Body of pancreas (tissue), 4 donors: ENCODE data around the gene MIOS.

Source experiments
- CTCF ChIP-seq, 7 experiments: fragments of 450-650 bp in 4 of 7; fragments of 200-600 bp in 3 of 7; sonication (generic) in 3 of 7; IDR thresholded peaks; one replicate each; pipeline ENCODE4 v1.5.1; 2016 to 2019; ENCODE audit warnings: antibody characterized with exemption in 7 of 7
- POLR2A ChIP-seq, 3 donors: fragments of 450-650 bp; IDR thresholded peaks; one replicate each; pipeline ENCODE4 v1.6.1; 2016; ENCODE audit warnings: antibody characterized with exemption in 3 of 3, mild to moderate bottlenecking in 2 of 3

- TF ChIP-seq POLR2A (IDR thresholded peaks at IDR 0.05) (no peak), CTCF (IDR thresholded peaks at IDR 0.05) (no peak)
These were observed 31.0 kb upstream of the MIOS start, which contains the start of gene COL28A1 for GRCh38 chr7:7535691-7536090.
